GM21529 (cell line): ENCODE results near the gene PRMT9.

Source experiments
- ATAC-seq: cut with Tn5 transposase; IDR thresholded peaks from one replicate; pipeline ENCODE4 v1.9.1; 2021; ENCODE audit not compliant: unreplicated experiment

The PRMT9 gene

GRCh38 chr4:147625733-147626132 lies 58.2 kb downstream of the PRMT9 start:
- ATAC-seq, result no peak

GRCh38 chr4:147620315-147620714 lies 63.6 kb downstream of the PRMT9 start:
- ATAC-seq, result no peak

- ATAC-seq, result peak; percentile 13
These were observed 65.9 kb downstream of the PRMT9 start for GRCh38 chr4:147617841-147618691.

GRCh38 chr4:147617173-147617840 lies 66.7 kb downstream of the PRMT9 start, which contains the start of gene TMEM184C:
TSS of gene TMEM184C (plus strand) at chr4:147617397. CDS start at chr4:147617957, 560 bp downstream.
- ATAC-seq, result peak; percentile 99

- peak; percentile 10 for ATAC-seq
These were observed 67.2 kb downstream of the PRMT9 start for GRCh38 chr4:147616849-147617172.

GRCh38 chr4:147610686-147611085 lies 73.3 kb downstream of the PRMT9 start:
- ATAC-seq, result no peak

- ATAC-seq, result no peak
These were observed 76.5 kb downstream of the PRMT9 start for GRCh38 chr4:147607471-147607870.

GRCh38 chr4:147605499-147605898 lies 78.5 kb downstream of the PRMT9 start:
- ATAC-seq, result no peak

- no peak for ATAC-seq
These were observed 84.2 kb downstream of the PRMT9 start for GRCh38 chr4:147599769-147600168.

- no peak for ATAC-seq
These were observed 84.8 kb downstream of the PRMT9 start for GRCh38 chr4:147599206-147599605.

GRCh38 chr4:147597561-147597960 lies 86.4 kb downstream of the PRMT9 start:
- no peak for ATAC-seq

GRCh38 chr4:147596981-147597380 lies 87.0 kb downstream of the PRMT9 start:
- ATAC-seq, result no peak

- no peak for ATAC-seq
These were observed 87.6 kb downstream of the PRMT9 start for GRCh38 chr4:147596377-147596776.

- ATAC-seq, result no peak
These were observed 89.4 kb downstream of the PRMT9 start for GRCh38 chr4:147594578-147594977.

GRCh38 chr4:147594107-147594506 lies 89.9 kb downstream of the PRMT9 start:
- ATAC-seq, result no peak

- ATAC-seq, result no peak
These were observed 92.9 kb downstream of the PRMT9 start for GRCh38 chr4:147591106-147591505.

GRCh38 chr4:147590249-147590920 lies 93.6 kb downstream of the PRMT9 start:
- peak; percentile 53 for ATAC-seq

- ATAC-seq, result no peak
These were observed 94.4 kb downstream of the PRMT9 start for GRCh38 chr4:147589586-147589985.
